ENCODE results near the gene CXorf65. TPM values are rescaled to one million over a fixed set of nuclear protein-coding genes. Genes with fewer than 3 reads are reported as not detected.

The CXorf65 gene
- total RNA-seq, 2 experiments from 2014 or later: 15.7 to 31.2 TPM

GRCh38 chrX:71095555-71095980 lies 11.0 kb downstream of the CXorf65 start, which contains the start of gene FOXO4:
TSS of gene FOXO4 (plus strand) at chrX:71095851. CDS start at chrX:71096529, 678 bp downstream.
- intact Hi-C loops (cut with DNase I, micrococcal nuclease): loop anchor here (1.0 to 5.0 kb wide), 4 partner anchors 27 to 271 kb away; partner anchors contain the start of genes NONO (in 1 of the 2), SNX12 (in 1 of the 2) and TAF1 (in 1 of the 2)
- Mint-ChIP-seq H3K36me3 (ENCODE audit: low read depth) (no peaks in the 10 kb centered on the region), H3K4me3 (peak within 1 kb of the TSS; percentile 89), H3K9me3 (ENCODE audit: low read depth) (no peaks in the 10 kb centered on the region), H3K4me1 (peaks cover 27% of the 10 kb centered on the region), H3K27ac (peak within 1 kb of the TSS; percentile 83), H3K27me3 (no peaks in the 10 kb centered on the region)
- DNase-seq (peak; percentile 92), ATAC-seq (peak; percentile 93)
- ChIA-PET POLR2A (interaction anchor here (1.3 kb wide), 1 partner anchor 188 kb away, joined by 5 read pairs; the partner anchor contains the start of gene NONO), CTCF (interaction anchor here (1.0 kb wide), 1 partner anchor 10 kb away, joined by 3 read pairs; no protein-coding TSS in a partner anchor)

GRCh38 chrX:71095033-71095432 lies 11.5 kb downstream of the CXorf65 start:
- peak overlapping the region; percentile 89 for H3K4me3 Mint-ChIP-seq
- H3K9me3 Mint-ChIP-seq (ENCODE audit: low read depth): no peaks in the 10 kb centered on the region
- DNase-seq: no peak
- intact Hi-C loops (cut with DNase I, micrococcal nuclease): loop anchor here (1.0 to 5.0 kb wide), 4 partner anchors 27 to 271 kb away; partner anchors contain the start of genes NONO (in 1 of the 2), SNX12 (in 1 of the 2) and TAF1 (in 1 of the 2)
- H3K36me3 Mint-ChIP-seq (ENCODE audit: low read depth): no peaks in the 10 kb centered on the region
- no peaks in the 10 kb centered on the region for H3K27me3 Mint-ChIP-seq
- H3K27ac Mint-ChIP-seq: peak overlapping the region; percentile 15
- peaks cover 25% of the 10 kb centered on the region for H3K4me1 Mint-ChIP-seq
- CTCF ChIA-PET: interaction anchor here (0.7 kb wide), 1 partner anchor 47 kb away, joined by 4 read pairs; no protein-coding TSS in a partner anchor
- POLR2A ChIA-PET: interaction anchor here (0.5 kb wide), 1 partner anchor 188 kb away, joined by 3 read pairs; the partner anchor contains the start of gene NONO
- ATAC-seq: no peak

- intact Hi-C loops (cut with DNase I, micrococcal nuclease): no loop called here
- ATAC-seq: no peak
- H3K27me3 Mint-ChIP-seq: no peaks in the 10 kb centered on the region
- H3K36me3 Mint-ChIP-seq (ENCODE audit: low read depth): no peaks in the 10 kb centered on the region
- no peak for DNase-seq
- CTCF ChIA-PET: interaction anchor here (0.8 kb wide), 1 partner anchor 11 kb away, joined by 3 read pairs; no protein-coding TSS in a partner anchor
- POLR2A ChIA-PET: no interaction called here
- H3K4me1 Mint-ChIP-seq: peaks cover 4% of the 10 kb centered on the region
- H3K4me3 Mint-ChIP-seq: no peak overlapping the region
- no peaks in the 10 kb centered on the region for H3K9me3 Mint-ChIP-seq (ENCODE audit: low read depth)
- no peak overlapping the region for H3K27ac Mint-ChIP-seq
Measured at GRCh38 chrX:71091263-71091662, 15.3 kb downstream of the CXorf65 start.

- no peaks in the 10 kb centered on the region for H3K9me3 Mint-ChIP-seq (ENCODE audit: low read depth)
- ChIA-PET POLR2A (no interaction called here), CTCF (interaction anchor here (1.1 kb wide), 1 partner anchor 32 kb away, joined by 3 read pairs; the partner anchor contains the start of gene MED12)
- no peak for ATAC-seq
- no peak for DNase-seq
- no peak overlapping the region for H3K27ac Mint-ChIP-seq
- H3K27me3 Mint-ChIP-seq: no peaks in the 10 kb centered on the region
- intact Hi-C loops (cut with DNase I, micrococcal nuclease): no loop called here
- H3K4me1 Mint-ChIP-seq: peaks cover 10% of the 10 kb centered on the region
- H3K36me3 Mint-ChIP-seq (ENCODE audit: low read depth): no peaks in the 10 kb centered on the region
- no peak overlapping the region for H3K4me3 Mint-ChIP-seq
Measured at GRCh38 chrX:71085900-71086299, 20.6 kb downstream of the CXorf65 start.

- no peaks in the 10 kb centered on the region for H3K9me3 Mint-ChIP-seq (ENCODE audit: low read depth)
- H3K36me3 Mint-ChIP-seq (ENCODE audit: low read depth): no peaks in the 10 kb centered on the region
- intact Hi-C loops (cut with DNase I, micrococcal nuclease): no loop called here
- peaks cover 10% of the 10 kb centered on the region for H3K4me1 Mint-ChIP-seq
- no peak overlapping the region for H3K4me3 Mint-ChIP-seq
- H3K27ac Mint-ChIP-seq: no peak overlapping the region
- no peaks in the 10 kb centered on the region for H3K27me3 Mint-ChIP-seq
- ATAC-seq: no peak
- ChIA-PET CTCF (no interaction called here), POLR2A (no interaction called here)
- DNase-seq: no peak
Measured at GRCh38 chrX:71082822-71083221, 23.7 kb downstream of the CXorf65 start.

GRCh38 chrX:71082124-71082647 lies 24.4 kb downstream of the CXorf65 start:
- CTCF ChIA-PET: no interaction called here
- POLR2A ChIA-PET: no interaction called here

GRCh38 chrX:71081330-71082123 lies 25.0 kb downstream of the CXorf65 start:
- Mint-ChIP-seq H3K9me3 (ENCODE audit: low read depth) (no peaks in the 10 kb centered on the region), H3K27me3 (no peaks in the 10 kb centered on the region), H3K4me1 (peaks cover 10% of the 10 kb centered on the region), H3K4me3 (no peak overlapping the region), H3K27ac (no peak overlapping the region), H3K36me3 (ENCODE audit: low read depth) (no peaks in the 10 kb centered on the region)
- POLR2A ChIA-PET: no interaction called here
- CTCF ChIA-PET: interaction anchor here (0.5 kb wide), 1 partner anchor 20 kb away, joined by 3 read pairs; no protein-coding TSS in a partner anchor
- DNase-seq (no peak), ATAC-seq (no peak)
- intact Hi-C loops (cut with DNase I, micrococcal nuclease): no loop called here

More at GRCh38 chrX:71082124-71082647, 24.4 kb downstream of the CXorf65 start:
- Mint-ChIP-seq H3K36me3 (ENCODE audit: low read depth) (no peaks in the 10 kb centered on the region), H3K4me1 (peaks cover 10% of the 10 kb centered on the region), H3K27me3 (no peaks in the 10 kb centered on the region), H3K4me3 (no peak overlapping the region), H3K27ac (no peak overlapping the region), H3K9me3 (ENCODE audit: low read depth) (no peaks in the 10 kb centered on the region)
- DNase-seq (no peak), ATAC-seq (no peak)
- intact Hi-C loops (cut with DNase I, micrococcal nuclease): no loop called here

GRCh38 chrX:71070531-71070930 lies 36.0 kb downstream of the CXorf65 start:
- Mint-ChIP-seq H3K4me1 (peaks cover 10% of the 10 kb centered on the region), H3K9me3 (ENCODE audit: low read depth) (no peaks in the 10 kb centered on the region), H3K4me3 (no peak overlapping the region), H3K27ac (no peak overlapping the region), H3K27me3 (peaks cover 3% of the 10 kb centered on the region), H3K36me3 (ENCODE audit: low read depth) (peaks cover 6% of the 10 kb centered on the region)
- intact Hi-C loops (cut with DNase I, micrococcal nuclease): no loop called here
- no peak for ATAC-seq
- DNase-seq: no peak
- CTCF ChIA-PET: no interaction called here
- POLR2A ChIA-PET: no interaction called here

GRCh38 chrX:71068044-71068918 lies 38.3 kb downstream of the CXorf65 start, which contains the start of gene SNX12:
TSS of gene SNX12 (minus strand) at chrX:71068334. CDS start at chrX:71068306, 28 bp downstream.
- H3K9me3 Mint-ChIP-seq (ENCODE audit: low read depth): no peaks in the 10 kb centered on the region
- intact Hi-C loops (cut with DNase I, micrococcal nuclease): loop anchor here (1.0 to 5.0 kb wide), 10 partner anchors 27 to 297 kb away; partner anchors contain the start of genes MED12 (in 2 of the 2), NONO (in 2 of the 2), FOXO4 (in 1 of the 2) and ZMYM3 (in 1 of the 2)
- peaks cover 17% of the 10 kb centered on the region for H3K4me1 Mint-ChIP-seq
- DNase-seq (peak; percentile 92), ATAC-seq (peak; percentile 93)
- H3K27ac Mint-ChIP-seq: peak within 1 kb of the TSS; percentile 93
- CTCF ChIA-PET: no interaction called here
- no peaks in the 10 kb centered on the region for H3K27me3 Mint-ChIP-seq
- peaks cover 12% of the 10 kb centered on the region for H3K36me3 Mint-ChIP-seq (ENCODE audit: low read depth)
- POLR2A ChIA-PET: interaction anchor here (1.0 to 1.1 kb wide), 2 partner anchors 50 to 114 kb away, joined by 3 to 6 read pairs; partner anchors contain the start of gene MED12
- peak within 1 kb of the TSS; percentile 91 for H3K4me3 Mint-ChIP-seq

- peaks cover 15% of the 10 kb centered on the region for H3K36me3 Mint-ChIP-seq (ENCODE audit: low read depth)
- CTCF ChIA-PET: no interaction called here
- POLR2A ChIA-PET: interaction anchor here (1.0 to 1.1 kb wide), 2 partner anchors 51 to 115 kb away, joined by 3 to 6 read pairs; partner anchors contain the start of gene MED12
Measured at GRCh38 chrX:71067712-71068043, 38.9 kb downstream of the CXorf65 start.

More at GRCh38 chrX:71067712-71068043, 38.9 kb downstream of the CXorf65 start:
- DNase-seq: no peak
- H3K9me3 Mint-ChIP-seq (ENCODE audit: low read depth): no peaks in the 10 kb centered on the region
- peaks cover 17% of the 10 kb centered on the region for H3K4me1 Mint-ChIP-seq
- ATAC-seq: no peak
- H3K4me3 Mint-ChIP-seq: peak overlapping the region; percentile 91
- H3K27ac Mint-ChIP-seq: peak overlapping the region; percentile 93
- intact Hi-C loops (cut with DNase I, micrococcal nuclease): loop anchor here (1.0 to 5.0 kb wide), 10 partner anchors 28 to 298 kb away; partner anchors contain the start of genes MED12 (in 2 of the 2), NONO (in 2 of the 2), FOXO4 (in 1 of the 2) and ZMYM3 (in 1 of the 2)
- H3K27me3 Mint-ChIP-seq: no peaks in the 10 kb centered on the region
